Stomach smooth muscle (tissue), 2 donors: ENCODE results near the gene FAM13A.

Source experiments
- H3K27ac ChIP-seq: one replicate; pipeline ENCODE4 v1.7.0; 2013; ENCODE audit warnings: mild to moderate bottlenecking, low read length, inconsistent platforms
- H3K27me3 ChIP-seq, 2 donors: one replicate each; pipeline ENCODE4 v1.7.0; 2013; ENCODE audit warnings: low read length in 2 of 2; ENCODE audit not compliant: insufficient read depth in 2 of 2, control insufficient read depth in 1 of 2
- H3K36me3 ChIP-seq, 2 donors: one replicate each; pipeline ENCODE4 v1.7.0; 2013; ENCODE audit warnings: low read length in 2 of 2; ENCODE audit not compliant: control insufficient read depth in 2 of 2, insufficient read depth in 2 of 2
- H3K4me1 ChIP-seq: one replicate; pipeline ENCODE4 v1.7.0; 2013; ENCODE audit warnings: low read length; ENCODE audit not compliant: control insufficient read depth, insufficient read depth
- H3K4me3 ChIP-seq, 2 donors: one replicate each; pipeline ENCODE4 v1.7.0; 2013; ENCODE audit warnings: low read length in 2 of 2
- H3K9ac ChIP-seq, 2 donors: one replicate each; pipeline ENCODE4 v1.7.0; 2013; ENCODE audit warnings: low read length in 2 of 2, mild to moderate bottlenecking in 1 of 2
- H3K9me3 ChIP-seq, 2 donors: one replicate each; pipeline ENCODE4 v1.7.0; 2013; ENCODE audit warnings: low read length in 2 of 2; ENCODE audit not compliant: control insufficient read depth in 2 of 2
- donor health status: healthy.
- donor health status: Pancreatic carcinoma.

Gene FAM13A

DNA sequence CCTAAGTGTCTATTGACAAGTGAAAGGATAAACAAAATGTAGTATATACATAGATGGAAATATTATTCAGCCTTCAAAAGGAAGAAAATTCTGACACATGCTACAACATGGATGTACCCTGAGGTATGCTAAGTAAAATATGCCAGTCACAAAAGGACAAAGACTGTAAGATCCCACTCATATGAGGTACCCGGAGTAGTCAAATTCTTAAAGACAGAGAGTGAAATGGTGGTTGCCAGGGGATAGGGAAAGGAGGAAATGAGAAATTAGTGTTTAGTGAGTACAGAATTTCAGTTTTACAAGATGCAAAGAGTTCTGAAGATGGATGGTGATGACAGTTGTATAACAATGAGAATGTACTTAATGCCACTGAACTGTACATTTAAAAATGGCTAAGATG is 257.1 kb downstream of the FAM13A start:
- no peak overlapping the region for H3K4me3 ChIP-seq
- no peaks in the 10 kb centered on the region for H3K4me1 ChIP-seq
- H3K27me3 ChIP-seq: no peaks in the 10 kb centered on the region
- no peaks in the 10 kb centered on the region for H3K9me3 ChIP-seq
- no peak overlapping the region for H3K27ac ChIP-seq
- H3K9ac ChIP-seq: no peak overlapping the region
- H3K36me3 ChIP-seq: peaks cover 5 to 7% of the 10 kb centered on the region in 2 donors

- peaks cover 5 to 7% of the 10 kb centered on the region in 2 donors for H3K36me3 ChIP-seq
- H3K9ac ChIP-seq: no peak overlapping the region
- no peak overlapping the region for H3K4me3 ChIP-seq
- no peaks in the 10 kb centered on the region for H3K9me3 ChIP-seq
- no peaks in the 10 kb centered on the region for H3K4me1 ChIP-seq
- H3K27ac ChIP-seq: no peak overlapping the region
- H3K27me3 ChIP-seq: no peaks in the 10 kb centered on the region
Observed at GRCh38 chr4:88797725-88798124, 259.3 kb downstream of the FAM13A start.

GRCh38 chr4:88796545-88796944 is 260.4 kb downstream of the FAM13A start:
- H3K27ac ChIP-seq: no peak overlapping the region
- no peaks in the 10 kb centered on the region for H3K27me3 ChIP-seq
- H3K9ac ChIP-seq: no peak overlapping the region
- H3K36me3 ChIP-seq: peaks cover 0 to 4% of the 10 kb centered on the region in 2 donors
- H3K9me3 ChIP-seq: no peaks in the 10 kb centered on the region
- no peak overlapping the region for H3K4me3 ChIP-seq
- no peaks in the 10 kb centered on the region for H3K4me1 ChIP-seq

DNA sequence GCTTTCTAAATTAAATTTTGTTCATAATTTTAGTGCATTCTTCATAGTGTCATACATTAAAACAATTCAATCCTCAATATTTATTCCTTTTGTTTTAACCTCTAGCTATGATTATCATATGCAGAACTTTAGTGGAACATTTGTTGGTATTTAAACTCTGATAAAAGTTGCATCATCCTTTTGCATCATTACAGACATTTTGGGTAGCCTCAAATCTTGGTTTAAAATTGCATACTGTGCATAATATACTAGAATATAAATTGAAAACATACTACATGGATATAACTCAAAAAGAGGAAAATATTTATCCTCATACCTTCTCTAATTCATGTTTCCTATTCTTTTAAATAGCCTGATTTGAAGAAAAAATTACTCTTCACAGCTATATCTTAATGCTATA is 262.0 kb downstream of the FAM13A start:
- no peak overlapping the region for H3K27ac ChIP-seq
- H3K4me1 ChIP-seq: no peaks in the 10 kb centered on the region
- no peaks in the 10 kb centered on the region for H3K9me3 ChIP-seq
- H3K27me3 ChIP-seq: no peaks in the 10 kb centered on the region
- peaks cover 0 to 5% of the 10 kb centered on the region in 2 donors for H3K36me3 ChIP-seq
- no peak overlapping the region for H3K4me3 ChIP-seq
- no peak overlapping the region for H3K9ac ChIP-seq

DNA sequence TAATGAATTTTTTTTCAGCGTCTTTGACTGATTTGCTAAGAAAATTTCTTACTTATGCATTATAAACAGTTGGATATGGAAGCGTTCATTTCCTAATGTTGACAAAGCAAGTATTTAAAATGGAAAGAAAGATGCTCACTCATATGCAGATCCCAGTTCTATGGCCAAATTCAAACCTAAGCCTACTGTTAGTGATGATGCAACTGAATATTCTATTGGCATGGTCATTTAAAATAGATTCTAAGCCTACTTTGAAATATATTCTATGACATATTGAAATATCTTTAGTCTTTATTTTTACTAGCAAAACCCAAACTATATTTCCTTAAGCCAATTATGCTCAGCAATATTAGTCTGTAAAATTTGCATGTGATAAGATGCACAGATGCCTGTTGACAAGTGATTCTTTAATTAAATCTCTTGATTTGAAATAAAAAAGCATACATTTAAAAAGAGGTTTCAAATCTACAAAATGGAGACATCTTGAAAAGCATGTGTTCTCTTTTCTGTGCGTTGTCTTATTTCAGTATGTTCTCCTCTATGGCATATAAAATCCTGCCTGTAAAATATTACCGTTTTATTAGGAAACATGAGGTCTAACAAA is 262.8 kb downstream of the FAM13A start:
- H3K4me3 ChIP-seq: no peak overlapping the region
- H3K9me3 ChIP-seq: no peaks in the 10 kb centered on the region
- peaks cover 3 to 7% of the 10 kb centered on the region in 2 donors for H3K36me3 ChIP-seq
- H3K9ac ChIP-seq: no peak overlapping the region
- no peaks in the 10 kb centered on the region for H3K27me3 ChIP-seq
- H3K4me1 ChIP-seq: no peaks in the 10 kb centered on the region
- H3K27ac ChIP-seq: no peak overlapping the region

GRCh38 chr4:88793475-88793874 is 263.5 kb downstream of the FAM13A start:
- Histone ChIP-seq H3K4me3 (no peak overlapping the region), H3K27me3 (no peaks in the 10 kb centered on the region), H3K27ac (no peak overlapping the region), H3K9ac (no peak overlapping the region), H3K9me3 (no peaks in the 10 kb centered on the region), H3K4me1 (no peaks in the 10 kb centered on the region), H3K36me3 (peaks cover 3 to 6% of the 10 kb centered on the region in 2 donors)

- Histone ChIP-seq H3K4me1 (no peaks in the 10 kb centered on the region), H3K4me3 (no peak overlapping the region), H3K27ac (peak overlapping the region; percentile 4), H3K9me3 (no peaks in the 10 kb centered on the region), H3K27me3 (no peaks in the 10 kb centered on the region), H3K9ac (no peak overlapping the region), H3K36me3 (peaks cover 3 to 6% of the 10 kb centered on the region in 2 donors)
Observed at GRCh38 chr4:88792821-88793220, 264.2 kb downstream of the FAM13A start.

DNA sequence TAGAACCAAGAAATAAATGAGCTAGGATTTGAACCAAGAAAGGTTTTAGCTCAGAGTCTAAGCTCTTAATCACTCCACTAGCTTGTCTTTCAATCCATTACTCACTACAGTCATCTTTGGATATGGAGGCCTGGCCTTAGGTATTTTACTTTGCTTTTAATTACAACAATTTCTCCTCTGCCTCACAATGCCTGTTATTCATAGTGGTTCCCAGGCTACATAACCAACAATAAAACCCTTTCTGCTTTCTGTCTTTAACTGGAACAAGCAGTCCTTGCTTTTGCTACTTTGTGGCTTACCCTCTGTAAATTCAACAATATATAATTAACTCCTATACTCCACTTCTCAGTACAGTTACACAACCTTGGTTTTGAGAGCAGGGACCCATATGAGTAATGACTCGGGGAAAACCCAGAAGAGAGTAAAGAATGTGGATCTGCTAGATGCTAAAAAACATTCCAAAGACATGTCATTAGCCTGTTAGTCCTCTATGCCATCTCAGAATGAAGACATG is 264.7 kb downstream of the FAM13A start:
- Histone ChIP-seq H3K4me1 (no peaks in the 10 kb centered on the region), H3K27ac (peak overlapping the region; percentile 26), H3K9ac (no peak overlapping the region), H3K4me3 (no peak overlapping the region), H3K27me3 (no peaks in the 10 kb centered on the region), H3K36me3 (peaks cover 3 to 9% of the 10 kb centered on the region in 2 donors), H3K9me3 (no peaks in the 10 kb centered on the region)

- Histone ChIP-seq H3K27ac (no peak overlapping the region), H3K27me3 (no peaks in the 10 kb centered on the region), H3K9ac (no peak overlapping the region), H3K4me1 (no peaks in the 10 kb centered on the region), H3K9me3 (no peaks in the 10 kb centered on the region), H3K36me3 (peaks cover 4 to 10% of the 10 kb centered on the region in 2 donors), H3K4me3 (no peak overlapping the region)
Observed at GRCh38 chr4:88791274-88791673, 265.7 kb downstream of the FAM13A start.

GRCh38 chr4:88788895-88789294 is 268.1 kb downstream of the FAM13A start:
- Histone ChIP-seq H3K4me3 (no peak overlapping the region), H3K36me3 (peaks cover 14 to 25% of the 10 kb centered on the region in 2 donors), H3K27me3 (no peaks in the 10 kb centered on the region), H3K9me3 (no peaks in the 10 kb centered on the region), H3K9ac (no peak overlapping the region), H3K4me1 (no peaks in the 10 kb centered on the region), H3K27ac (no peak overlapping the region)

- H3K27me3 ChIP-seq: no peaks in the 10 kb centered on the region
- H3K4me3 ChIP-seq: no peak overlapping the region
- H3K36me3 ChIP-seq: peaks cover 15 to 28% of the 10 kb centered on the region in 2 donors
- no peaks in the 10 kb centered on the region for H3K4me1 ChIP-seq
- no peaks in the 10 kb centered on the region for H3K9me3 ChIP-seq
- no peak overlapping the region for H3K27ac ChIP-seq
- H3K9ac ChIP-seq: no peak overlapping the region
Observed at GRCh38 chr4:88788424-88788823, 268.6 kb downstream of the FAM13A start.
